H54 (cell line): Measurements from ENCODE around the gene OAF.

Experiments used
- DNase-seq: peaks from one replicate; pipeline ENCODE4 v3.0.0; 2011; ENCODE audit warnings: low spot score, mixed read lengths; ENCODE audit not compliant: insufficient read length
- FAIRE-seq: peaks from 3 replicates; lab custom pipeline; 2011; peaks lifted over from hg19 to GRCh38; lab: Jason Lieb, UNC
- POLR2A ChIP-seq: IDR thresholded peaks from 2 replicates; pipeline ENCODE4 v1.6.1; 2011; ENCODE audit warnings: low read depth, mild to moderate bottlenecking, low read length

OAF gene

DNA sequence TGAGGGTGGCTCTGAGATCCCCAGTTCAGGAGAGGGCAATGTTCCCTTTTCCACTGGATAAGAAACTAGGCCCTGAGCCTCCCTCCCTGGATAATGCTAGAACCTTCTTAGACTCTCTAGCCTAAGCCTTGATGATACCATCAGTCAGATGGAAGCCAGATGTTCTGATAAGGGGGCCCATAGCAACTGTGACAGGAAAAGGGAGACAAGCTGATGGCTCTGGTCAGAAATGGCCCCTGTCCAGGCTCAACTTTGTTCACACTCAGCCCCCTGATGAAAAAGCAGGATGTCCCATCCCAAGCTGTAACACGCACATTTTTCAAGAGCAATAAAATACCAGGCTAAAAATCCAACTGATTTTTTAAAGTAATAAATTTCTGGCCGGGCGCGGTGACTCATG is 7.2 kb upstream of the OAF start:
- no peak for DNase-seq
- TF ChIP-seq POLR2A, result no peak
- FAIRE-seq, result no peak

DNA sequence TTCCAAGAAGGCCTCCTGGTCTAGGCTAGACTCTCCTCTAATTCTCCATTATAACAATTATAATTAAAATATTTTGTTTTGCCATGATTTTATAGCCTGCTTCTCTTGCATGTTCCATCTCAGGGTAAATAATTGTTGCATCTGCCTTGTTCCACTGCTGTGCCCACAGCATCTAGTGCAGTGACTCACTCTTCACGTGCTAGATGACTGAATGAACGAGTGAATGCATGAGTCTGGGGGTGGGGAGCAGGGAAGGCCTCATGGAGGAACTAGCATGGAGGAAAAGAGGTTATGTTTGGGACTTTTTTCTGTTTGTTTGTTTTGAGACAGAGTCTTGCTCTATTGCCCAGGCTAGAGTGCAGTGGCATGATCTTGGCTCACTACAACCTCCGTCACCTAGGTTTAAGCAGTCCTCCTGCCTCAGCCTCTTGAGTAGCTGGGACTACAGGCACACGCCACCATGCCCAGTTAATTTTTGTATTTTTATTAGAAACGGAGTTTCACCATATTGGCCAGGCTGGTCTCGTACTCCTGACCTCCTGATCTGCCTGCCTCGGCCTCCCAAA is 5.2 kb upstream of the OAF start:
- DNase-seq, result peak; percentile 60
- no peak for TF ChIP-seq POLR2A
- FAIRE-seq, result peak; percentile 38

- TF ChIP-seq POLR2A, result no peak
- DNase-seq (no peak), FAIRE-seq (no peak)
Measured at GRCh38 chr11:120207512-120207911, 3.3 kb upstream of the OAF start.

- FAIRE-seq (no peak), DNase-seq (no peak)
- TF ChIP-seq POLR2A, result no peak
Measured at GRCh38 chr11:120208001-120208441, 2.8 kb upstream of the OAF start.

- DNase-seq (peak; percentile 64), FAIRE-seq (no peak)
- TF ChIP-seq POLR2A, result no peak
Measured at GRCh38 chr11:120208777-120209176, 2.1 kb upstream of the OAF start.

GRCh38 chr11:120209746-120210625 is 846 bp upstream of the OAF start:
- TF ChIP-seq POLR2A, result no peak
- FAIRE-seq, result no peak
- DNase-seq, result no peak

DNA sequence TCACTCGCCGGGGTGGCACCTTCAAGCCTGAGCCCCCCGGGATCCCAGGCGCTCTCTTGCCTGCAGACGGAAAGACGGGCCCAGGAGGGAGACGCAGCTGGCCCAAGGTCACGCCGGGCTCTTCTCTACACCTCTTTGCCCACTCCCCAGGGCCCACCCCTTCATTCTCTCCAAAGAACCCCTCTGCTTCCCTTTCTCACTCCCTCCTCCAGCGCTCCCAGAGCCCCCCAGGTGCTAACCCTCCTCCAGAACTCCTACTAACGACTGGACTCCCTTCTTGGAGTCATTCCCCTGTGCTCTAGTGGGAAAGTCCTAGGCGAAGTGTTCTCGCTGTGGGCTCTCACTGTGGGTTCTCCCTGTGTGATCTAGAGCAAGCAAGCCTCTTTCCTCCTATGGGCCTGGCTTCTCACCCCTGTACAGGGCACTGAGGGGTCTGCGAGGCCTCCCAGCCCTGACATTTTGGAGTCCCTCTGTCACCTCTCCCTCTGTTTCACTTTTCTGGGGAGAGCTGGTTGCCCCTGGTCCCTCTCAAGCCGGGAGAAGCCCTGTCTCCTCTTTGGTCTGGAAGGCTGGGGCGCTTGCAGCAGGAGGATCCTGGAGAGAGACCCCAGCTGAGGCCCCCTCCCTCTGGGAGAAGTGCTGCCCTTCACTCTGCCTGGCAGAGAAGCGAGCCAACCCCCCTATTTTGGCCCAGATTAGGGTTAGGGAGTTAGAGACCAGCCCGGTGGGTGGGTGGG is 858 bp downstream of the OAF start:
- no peak for DNase-seq
- no peak for FAIRE-seq
- no peak for TF ChIP-seq POLR2A

- DNase-seq (no peak), FAIRE-seq (no peak)
- no peak for TF ChIP-seq POLR2A
Measured at GRCh38 chr11:120212259-120212878, 1.5 kb downstream of the OAF start.

GRCh38 chr11:120212926-120213325 is 2.1 kb downstream of the OAF start:
- no peak for TF ChIP-seq POLR2A
- FAIRE-seq, result no peak
- no peak for DNase-seq

DNA sequence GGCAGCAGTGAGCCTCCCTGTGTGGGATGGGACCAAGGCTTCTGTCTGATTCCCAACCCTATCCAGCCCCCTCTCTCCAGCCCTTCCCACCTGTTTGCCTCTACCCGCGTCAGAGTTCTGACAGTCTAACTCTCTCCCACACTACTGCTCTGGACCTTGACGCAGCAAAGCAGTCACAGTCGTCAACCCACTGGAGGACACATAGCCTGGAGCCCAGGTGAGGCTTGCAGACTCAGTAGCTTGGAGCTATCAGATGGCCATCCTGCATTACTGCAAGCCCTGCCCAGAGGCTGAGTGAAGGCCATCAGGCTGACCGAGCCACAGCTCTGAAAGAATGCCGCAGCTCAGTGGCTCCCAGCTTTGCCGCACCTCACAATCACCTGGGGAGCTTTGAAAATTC is 3.7 kb downstream of the OAF start:
- FAIRE-seq, result no peak
- DNase-seq, result no peak
- TF ChIP-seq POLR2A, result no peak

- no peak for TF ChIP-seq POLR2A
- DNase-seq, result peak; percentile 79
- no peak for FAIRE-seq
Measured at GRCh38 chr11:120215634-120216033, 4.8 kb downstream of the OAF start.

- no peak for TF ChIP-seq POLR2A
- DNase-seq, result no peak
- FAIRE-seq, result no peak
Measured at GRCh38 chr11:120216426-120217102, 5.7 kb downstream of the OAF start.

DNA sequence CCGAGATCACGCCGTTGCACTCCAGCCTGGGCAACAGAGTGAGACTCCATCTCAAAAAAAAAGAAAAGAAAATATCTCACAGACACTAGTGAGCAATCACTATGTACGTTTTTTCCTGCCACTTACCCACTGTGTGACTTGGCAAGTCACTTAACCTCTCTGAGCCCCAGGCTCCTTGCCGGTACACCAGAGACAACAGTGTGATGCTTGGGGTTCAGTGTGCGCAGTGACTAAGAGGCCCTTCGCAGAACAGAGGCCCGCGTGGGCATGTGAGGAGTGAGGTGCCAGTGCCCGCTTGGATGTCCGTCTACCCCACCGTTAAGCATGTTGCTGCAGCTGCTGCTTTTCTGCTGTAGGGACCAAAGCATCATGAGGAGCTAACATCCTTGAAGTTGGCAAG is 6.7 kb downstream of the OAF start:
- FAIRE-seq (no peak), DNase-seq (no peak)
- TF ChIP-seq POLR2A, result no peak
